Fibroblast of pulmonary artery (primary cell): ENCODE data around the gene TUSC1.

Experiments used
- DNase-seq: peaks from one replicate; pipeline ENCODE4 v3.0.0-alpha.2; 2010; ENCODE audit warnings: low read depth
- H3K4me3 ChIP-seq: replicated peaks from 2 replicates; pipeline ENCODE4 v1.5.1; 2011; ENCODE audit warnings: low read depth, mild to moderate bottlenecking, control low read depth, low read length, moderate library complexity
- CTCF ChIP-seq: IDR thresholded peaks from 2 replicates; pipeline ENCODE4 v1.5.1; 2011; ENCODE audit warnings: mild to moderate bottlenecking, control low read depth, low read length, inconsistent platforms; ENCODE audit errors: missing control alignments

TUSC1 gene

GRCh38 chr9:25678147-25678666, at the start of gene TUSC1:
TUSC1 (minus strand) TSS chr9:25678444; CDS start chr9:25678312, 132 bp downstream.
- no peak for TF ChIP-seq CTCF
- H3K4me3 ChIP-seq, result peak within 1 kb of the TSS; percentile 70
- DNase-seq, result peak; percentile 81

GRCh38 chr9:25726871-25727410, 48.7 kb upstream of the TUSC1 start:
- H3K4me3 ChIP-seq, result no peak overlapping the region
- no peak for DNase-seq
- no peak for TF ChIP-seq CTCF

GRCh38 chr9:25724424-25724823, 46.2 kb upstream of the TUSC1 start:
- TF ChIP-seq CTCF, result no peak
- no peak overlapping the region for H3K4me3 ChIP-seq
- DNase-seq, result peak; percentile 24

GRCh38 chr9:25716220-25716872, 38.1 kb upstream of the TUSC1 start:
- no peak overlapping the region for H3K4me3 ChIP-seq
- TF ChIP-seq CTCF, result peak; percentile 90
- DNase-seq, result peak; percentile 84

GRCh38 chr9:25709941-25710340, 31.7 kb upstream of the TUSC1 start:
- no peak overlapping the region for H3K4me3 ChIP-seq
- no peak for TF ChIP-seq CTCF
- no peak for DNase-seq

- no peak for TF ChIP-seq CTCF
- no peak for DNase-seq
These were observed 26.6 kb upstream of the TUSC1 start for GRCh38 chr9:25704800-25705199.

More at GRCh38 chr9:25704800-25705199, 26.6 kb upstream of the TUSC1 start:
- H3K4me3 ChIP-seq, result no peak overlapping the region
